ENCODE results near the gene SAT1.

Gene SAT1

DNA sequence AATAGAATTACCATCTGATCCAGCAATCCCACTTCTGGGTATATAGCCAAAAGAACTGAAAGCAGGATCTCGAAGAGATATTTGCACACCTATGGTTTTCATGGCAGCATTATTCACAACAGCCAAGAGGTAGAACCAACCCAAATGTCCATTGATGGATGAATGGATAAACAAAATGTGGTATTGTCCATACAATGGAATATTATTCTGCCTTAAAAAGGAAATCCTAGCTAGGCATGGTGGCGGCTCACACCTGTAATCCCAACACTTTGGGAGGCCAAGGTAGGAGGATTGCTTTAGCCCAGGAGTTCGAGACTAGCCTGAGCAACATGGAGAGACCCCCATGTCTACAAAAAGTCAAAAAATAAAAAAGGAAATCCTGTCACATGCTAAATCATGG, 27.3 kb downstream of the SAT1 start:
- no peak for DNase-seq (ENCODE audit: low spot score)

DNA sequence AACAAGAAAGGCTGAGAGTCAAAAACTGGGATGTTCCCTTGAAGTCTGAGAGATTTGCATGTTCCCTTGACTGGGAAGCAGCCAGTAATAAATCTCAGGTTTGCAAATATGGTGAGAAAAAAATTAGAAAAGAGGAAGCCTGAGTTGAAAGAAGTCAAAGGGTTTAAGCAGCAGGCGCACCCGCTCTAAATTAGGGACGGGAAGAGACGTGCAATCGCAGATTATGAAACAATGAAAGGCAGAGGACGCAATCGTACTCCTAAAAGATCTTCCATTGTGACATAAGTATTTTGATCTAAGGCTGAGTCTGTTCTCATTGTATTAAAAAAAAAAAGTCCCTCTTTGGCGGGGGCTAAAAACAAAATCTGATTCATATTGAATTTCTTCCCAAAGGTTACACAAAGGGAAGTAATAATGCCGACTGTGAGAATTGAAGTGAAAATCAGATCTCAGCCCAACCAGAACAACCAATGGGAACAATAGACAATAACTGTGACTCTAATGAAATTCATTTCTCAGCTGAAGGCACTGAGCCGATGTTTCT, 28.2 kb downstream of the SAT1 start:
- no peak for DNase-seq (ENCODE audit: low spot score)

DNA sequence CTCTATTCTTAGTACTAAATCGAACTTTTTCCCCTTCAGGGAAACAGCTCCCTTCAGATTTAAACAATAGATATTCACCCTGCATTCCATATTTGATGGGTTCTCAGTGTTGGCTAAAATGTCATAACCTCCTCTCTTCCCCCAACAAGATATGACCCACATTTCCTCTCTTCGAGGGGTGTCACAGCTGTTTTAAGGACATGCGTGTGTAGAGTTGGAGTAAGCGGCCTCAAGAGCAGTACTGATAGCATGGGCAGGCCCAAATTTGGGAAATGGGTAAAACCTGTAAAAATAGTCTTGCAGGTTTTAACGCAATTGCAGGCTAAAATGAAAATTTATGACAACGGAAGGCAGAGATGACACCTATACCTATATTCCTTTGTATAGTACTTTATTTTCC, 28.7 kb downstream of the SAT1 start:
- DNase-seq (ENCODE audit: low spot score), result no peak

DNA sequence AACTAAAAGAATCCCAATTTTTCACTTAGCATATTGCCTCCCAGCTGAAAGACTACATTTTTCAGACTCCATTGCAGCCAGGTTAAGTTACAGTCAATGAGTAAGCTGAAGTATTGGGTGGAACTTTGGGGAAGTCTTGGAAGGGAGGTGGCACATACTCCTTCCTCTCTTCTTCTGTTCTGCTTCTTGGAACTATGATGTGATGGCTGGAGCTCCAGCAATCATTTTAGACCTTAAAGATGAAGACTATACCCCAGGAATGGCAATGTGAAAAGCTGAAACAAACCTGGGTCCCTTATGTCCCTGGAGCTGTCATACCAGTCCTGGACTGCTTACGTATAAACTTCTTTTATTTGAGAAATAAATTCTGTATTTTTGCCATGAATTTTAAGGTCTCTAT, 30.8 kb downstream of the SAT1 start:
- DNase-seq (ENCODE audit: low spot score), result no peak

DNA sequence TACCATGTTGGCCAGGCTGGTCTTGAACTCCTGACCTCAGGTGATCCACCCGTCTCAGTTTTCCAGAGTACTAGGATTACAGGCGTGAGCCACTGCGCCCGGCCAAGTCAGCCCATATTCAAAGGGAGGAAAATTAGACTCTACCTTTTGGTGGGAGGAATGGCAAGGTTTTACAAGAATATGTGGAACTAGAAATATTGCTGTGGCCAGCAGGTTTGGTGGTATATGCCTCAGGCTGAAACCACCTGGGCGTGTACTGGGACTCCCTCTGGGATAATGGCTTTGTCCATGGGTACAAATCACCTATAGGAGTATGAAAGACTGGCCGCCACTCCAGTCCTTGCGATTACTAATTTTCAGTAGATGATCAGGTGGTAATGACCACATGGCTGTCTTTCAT, 32.4 kb downstream of the SAT1 start:
- no peak for DNase-seq (ENCODE audit: low spot score)

DNA sequence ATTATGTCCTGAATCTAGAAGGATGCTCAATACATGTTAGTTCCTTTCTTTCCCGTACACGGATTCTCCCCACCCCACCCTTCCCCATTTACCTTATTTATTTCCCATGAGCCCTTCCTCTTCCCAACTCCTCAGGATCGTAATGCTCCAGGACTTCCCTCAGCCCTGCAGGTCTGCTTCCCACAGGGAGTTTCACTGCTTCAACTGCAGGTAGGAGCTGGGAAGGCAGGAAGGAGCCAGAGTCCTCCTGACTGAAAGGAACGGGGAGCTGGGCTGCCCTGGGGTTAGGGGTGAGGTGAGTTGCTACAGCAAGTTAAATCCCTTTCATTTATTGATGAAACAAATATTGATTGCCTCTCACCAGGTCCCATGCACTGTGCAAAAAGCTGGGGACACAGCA, 33.2 kb downstream of the SAT1 start:
- no peak for DNase-seq (ENCODE audit: low spot score)

DNA sequence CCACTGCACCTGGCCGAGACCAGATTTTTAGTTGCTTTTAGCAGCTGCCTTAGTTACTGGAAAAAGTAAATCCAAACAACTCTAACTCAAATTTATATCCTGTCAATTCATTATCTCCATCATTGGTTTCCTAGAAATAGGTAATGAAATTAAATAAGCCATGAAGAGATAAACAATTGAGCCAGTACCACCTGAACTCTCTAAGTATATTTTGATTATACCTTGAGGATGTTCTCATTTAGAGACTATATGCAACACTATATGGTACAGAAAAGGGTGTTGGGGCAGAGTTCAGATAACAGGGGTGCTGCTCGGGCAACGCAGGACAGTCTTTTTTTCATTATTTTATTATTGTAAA, 35.0 kb downstream of the SAT1 start:
- DNase-seq (ENCODE audit: low spot score), result no peak

DNA sequence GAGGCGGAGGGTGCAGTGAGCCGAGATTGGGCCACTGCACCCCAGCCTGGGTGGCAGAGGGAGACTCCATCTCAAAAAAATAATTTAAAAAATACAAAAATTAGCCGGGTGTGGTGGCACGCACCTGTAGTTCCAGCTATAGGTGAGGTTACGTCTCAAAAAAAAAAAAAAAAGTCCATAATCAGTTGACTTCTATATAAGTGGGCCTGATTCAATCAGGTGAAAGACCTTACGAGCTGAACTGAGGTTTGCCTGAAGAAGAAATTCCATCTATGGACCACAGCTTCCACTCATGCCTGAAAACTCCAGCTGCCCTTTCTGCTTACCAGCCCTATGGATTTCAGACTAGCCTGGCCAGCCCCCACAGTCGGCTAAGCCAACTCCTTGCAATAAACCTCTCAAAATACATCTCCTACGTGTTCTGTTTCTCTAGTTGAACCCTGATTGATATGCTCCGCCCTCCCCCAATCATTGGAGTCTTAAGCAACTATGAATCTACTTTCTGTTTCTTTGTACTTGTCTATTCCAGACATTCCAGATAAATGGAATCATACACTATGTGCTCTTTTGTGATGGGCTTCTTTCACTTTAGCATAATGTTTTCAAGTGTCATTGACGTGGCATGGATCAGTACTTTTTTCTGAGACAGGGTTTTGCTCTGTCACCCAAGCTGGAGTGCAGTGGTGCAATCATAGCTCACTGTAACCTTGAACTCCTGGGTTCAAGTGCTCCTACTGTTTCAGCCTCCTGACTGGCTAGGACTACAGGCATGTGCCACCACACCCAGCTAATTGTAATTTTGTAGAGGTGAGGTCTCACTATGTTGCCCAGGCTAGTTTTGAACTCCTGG, 36.6 kb downstream of the SAT1 start:
- DNase-seq (ENCODE audit: low spot score), result no peak

DNA sequence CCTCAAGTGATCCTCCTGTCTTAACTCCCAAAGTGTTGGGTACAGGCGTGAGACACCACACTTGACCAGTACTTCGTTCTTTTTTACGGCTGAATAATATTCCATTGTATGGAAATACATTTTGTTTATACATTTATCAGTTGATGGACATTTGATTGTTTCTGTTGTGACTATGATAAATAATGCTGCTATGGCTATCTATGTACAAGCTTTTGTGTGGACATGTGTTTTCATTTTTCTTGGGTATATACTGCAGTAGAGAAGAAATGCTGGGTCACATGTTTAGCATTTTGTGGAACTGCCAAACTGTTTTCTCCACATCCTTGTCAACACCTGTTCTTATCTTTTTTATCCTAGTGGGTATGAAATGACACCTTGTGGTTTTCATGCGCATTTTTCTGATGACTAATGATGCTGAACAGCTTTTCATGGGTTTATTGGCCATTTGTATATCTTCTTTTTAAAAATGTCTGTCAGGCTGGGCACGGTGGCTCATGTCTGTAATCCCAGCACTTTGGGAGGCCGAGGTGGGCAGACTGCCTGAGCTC, 37.3 kb downstream of the SAT1 start:
- no peak for DNase-seq (ENCODE audit: low spot score)

DNA sequence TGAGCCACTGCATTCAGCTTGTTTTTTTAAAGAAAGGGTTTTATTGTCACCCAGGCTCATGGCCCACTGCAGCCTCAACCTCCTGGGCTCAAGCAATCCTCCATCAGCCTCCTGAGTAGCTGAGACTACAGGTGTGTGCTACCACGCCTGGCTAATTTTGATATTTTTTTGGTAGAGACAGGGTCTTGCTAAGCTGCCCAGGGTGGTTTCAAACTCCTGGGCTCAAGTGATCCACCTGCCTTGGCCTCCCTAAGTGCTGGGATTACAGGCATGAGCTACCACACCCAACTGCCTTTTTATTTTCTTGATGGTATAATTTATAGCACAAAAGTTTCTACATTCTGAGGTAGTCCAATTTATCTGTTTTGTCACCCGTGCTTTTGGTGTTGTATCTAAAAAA, 38.9 kb downstream of the SAT1 start:
- DNase-seq (ENCODE audit: low spot score), result no peak

DNA sequence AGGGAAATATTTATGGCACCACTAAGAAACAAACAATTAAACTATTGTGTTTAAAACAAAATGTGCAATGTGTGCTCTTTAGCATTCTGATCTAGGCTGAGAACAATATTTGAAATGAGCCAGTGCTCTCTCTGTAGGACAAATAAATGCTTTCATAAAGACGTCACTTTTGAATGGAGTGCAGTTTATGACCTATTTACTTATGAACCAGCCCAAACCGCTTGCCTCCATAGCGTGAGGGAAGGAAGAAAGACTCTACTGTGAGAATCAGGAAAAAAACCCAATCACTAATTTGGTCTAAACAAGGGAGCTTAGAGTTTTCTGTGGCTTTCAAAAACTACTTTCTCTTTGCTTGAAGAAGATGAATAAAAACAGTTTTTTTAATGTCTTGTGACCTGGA, 39.4 kb downstream of the SAT1 start:
- DNase-seq (ENCODE audit: low spot score), result no peak

DNA sequence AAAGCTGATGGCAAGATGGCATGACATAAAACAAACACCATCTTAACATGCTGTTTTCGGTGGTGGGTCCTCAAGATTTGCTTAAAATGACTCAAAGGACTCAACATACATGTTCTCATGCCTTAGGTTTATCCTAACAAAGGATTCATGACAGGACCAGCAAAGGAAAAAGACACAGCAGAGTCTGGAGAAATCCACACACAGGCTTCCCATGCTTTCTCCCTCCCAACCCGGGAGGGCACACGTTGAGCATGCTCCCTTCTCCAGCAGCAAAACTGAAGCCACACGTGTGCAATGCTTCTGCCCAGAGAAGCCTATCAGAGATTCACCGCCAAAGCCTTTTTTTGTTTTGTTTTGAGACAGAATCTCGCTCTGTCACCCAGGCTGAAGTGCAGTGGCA, 39.9 kb downstream of the SAT1 start:
- no peak for DNase-seq (ENCODE audit: low spot score)

DNA sequence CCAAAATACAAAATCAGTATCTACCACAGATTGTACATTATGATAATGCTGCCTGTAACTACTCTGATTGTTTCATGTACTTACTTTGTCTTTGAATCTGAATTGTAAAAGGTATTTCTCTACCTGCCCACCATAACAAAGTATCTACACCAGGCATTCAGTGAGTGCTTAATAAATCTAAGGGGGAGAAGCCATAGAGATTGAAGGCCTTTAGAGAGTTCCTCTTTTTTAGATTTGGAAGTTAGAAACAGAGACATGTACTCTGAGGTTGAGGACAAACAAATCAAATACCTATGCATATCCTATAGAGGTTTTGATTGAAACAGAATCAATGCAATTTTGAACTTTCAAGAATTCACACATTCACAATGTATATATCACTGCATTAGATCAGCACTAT, 42.7 kb downstream of the SAT1 start:
- DNase-seq (ENCODE audit: low spot score), result no peak

DNA sequence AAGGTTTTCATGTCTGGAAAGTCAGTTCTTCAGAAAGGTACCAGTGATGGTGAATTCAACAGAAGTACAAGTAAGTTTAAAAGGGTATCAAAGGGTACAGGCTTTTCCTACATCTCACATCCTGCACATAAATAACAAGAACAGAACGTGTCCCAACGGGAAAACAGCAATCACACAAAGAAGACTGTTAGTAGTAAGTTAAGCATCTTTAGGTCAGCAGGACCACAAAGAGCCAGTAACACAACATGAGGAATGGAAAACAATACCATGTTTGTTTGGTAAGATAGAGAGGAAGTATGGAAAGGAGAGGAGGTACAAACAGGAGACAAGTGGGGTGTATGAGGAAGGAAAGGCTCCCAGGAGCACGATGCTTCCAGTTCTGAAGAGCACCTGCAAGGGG, 43.2 kb downstream of the SAT1 start:
- no peak for DNase-seq (ENCODE audit: low spot score)

DNA sequence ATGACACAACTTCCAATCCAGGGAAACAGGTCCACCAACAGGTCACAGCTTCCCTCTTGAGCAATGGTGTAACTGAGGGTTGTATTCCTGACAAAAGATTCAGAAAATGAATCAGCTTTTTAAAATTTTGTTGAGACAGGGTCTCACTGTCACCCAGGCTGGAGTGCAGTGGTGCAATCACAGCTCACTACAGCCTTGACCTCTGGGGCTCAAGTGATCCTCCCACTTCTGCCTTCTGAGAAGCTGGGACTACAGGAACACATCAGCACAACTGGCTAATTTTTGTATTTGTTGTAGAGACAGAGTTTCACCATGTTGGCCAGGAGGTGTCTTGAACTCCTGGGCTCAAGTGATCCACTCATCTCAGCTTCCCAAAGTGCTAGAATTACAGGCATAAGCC, 43.7 kb downstream of the SAT1 start:
- DNase-seq (ENCODE audit: low spot score), result no peak

DNA sequence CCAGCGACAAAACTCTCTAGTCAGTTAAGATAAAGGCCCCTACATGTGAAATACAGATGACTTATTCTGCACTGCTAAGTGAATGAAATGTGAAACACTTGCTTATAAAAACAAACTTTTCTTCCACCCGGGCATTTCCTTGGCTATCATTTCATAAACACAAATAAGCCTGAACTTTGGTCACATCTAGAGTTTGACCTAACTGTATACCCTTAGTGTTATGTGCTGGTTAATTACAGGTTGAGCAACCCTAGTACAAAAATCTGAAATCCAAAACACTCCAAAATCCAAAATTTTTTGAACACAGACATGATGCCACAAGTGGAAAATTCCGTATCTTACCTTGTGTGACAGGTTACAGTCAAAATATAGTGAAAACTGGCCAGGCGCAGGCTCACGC, 45.9 kb downstream of the SAT1 start:
- DNase-seq (ENCODE audit: low spot score), result no peak

DNA sequence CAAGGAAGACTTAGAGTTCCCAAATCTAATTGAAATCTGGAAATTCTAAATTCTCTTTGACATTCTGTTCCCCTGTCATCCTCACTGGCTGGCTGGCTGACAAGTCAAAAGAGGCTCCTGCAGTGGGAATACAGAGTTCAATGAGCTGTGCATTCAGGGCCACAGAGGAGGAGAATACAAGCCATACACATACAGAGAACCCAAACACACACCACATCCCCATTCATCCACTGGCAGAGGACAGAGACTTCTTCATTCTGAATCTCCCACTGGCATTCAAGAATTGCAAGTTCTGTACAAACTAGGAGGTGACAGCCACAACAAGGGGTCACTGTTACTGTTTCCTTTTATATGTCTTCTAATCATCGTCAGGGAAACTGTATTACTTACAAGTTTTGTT, 49.7 kb downstream of the SAT1 start:
- no peak for DNase-seq (ENCODE audit: low spot score)

Measured in RKO (cell line).